Measurements from ENCODE around the gene SRPK2.
"Not testable (repeated sequence)": the region's sequence is repeated elsewhere in the genome, so short reads cannot be mapped to it uniquely, and the experiment has no call there.

The SRPK2 gene

GRCh38 chr7:105246256-105246655, 142.5 kb downstream of the SRPK2 start:
- Histone ChIP-seq H3K4me3 (ENCODE audit: low read depth, low read length) (no peak overlapping the region), H3K9me3 (no peaks in the 10 kb centered on the region), H3K4me1 (peaks cover 27% of the 10 kb centered on the region), H3K27me3 (no peaks in the 10 kb centered on the region), H3K36me3 (no peaks in the 10 kb centered on the region)
- no peak for DNase-seq
- no peak for TF ChIP-seq CTCF (IDR thresholded peaks at IDR 0.05; ENCODE audit: low read depth, low read length)

- H3K4me1 ChIP-seq = peaks cover 20% of the 10 kb centered on the region
- H3K27me3 ChIP-seq = no peaks in the 10 kb centered on the region
- no peaks in the 10 kb centered on the region for H3K36me3 ChIP-seq
- no peak for TF ChIP-seq CTCF (IDR thresholded peaks at IDR 0.05; ENCODE audit: low read depth, low read length)
- no peaks in the 10 kb centered on the region for H3K9me3 ChIP-seq
- no peak for DNase-seq
- no peak overlapping the region for H3K4me3 ChIP-seq (ENCODE audit: low read depth, low read length)
Measured at GRCh38 chr7:105245398-105246114, 143.2 kb downstream of the SRPK2 start.

- no peak for TF ChIP-seq CTCF (IDR thresholded peaks at IDR 0.05; ENCODE audit: low read depth, low read length)
Measured at GRCh38 chr7:105244594-105244993, 144.1 kb downstream of the SRPK2 start.

GRCh38 chr7:105241198-105241597, 147.5 kb downstream of the SRPK2 start:
- Histone ChIP-seq H3K27me3 (no peaks in the 10 kb centered on the region), H3K9me3 (no peaks in the 10 kb centered on the region), H3K4me3 (ENCODE audit: low read depth, low read length) (no peak overlapping the region), H3K4me1 (peaks cover 10% of the 10 kb centered on the region), H3K36me3 (no peaks in the 10 kb centered on the region)
- TF ChIP-seq CTCF (IDR thresholded peaks at IDR 0.05; ENCODE audit: low read depth, low read length) = no peak
- no peak for DNase-seq

More at GRCh38 chr7:105244594-105244993, 144.1 kb downstream of the SRPK2 start:
- Histone ChIP-seq H3K4me1 (peaks cover 17% of the 10 kb centered on the region), H3K9me3 (no peaks in the 10 kb centered on the region), H3K36me3 (no peaks in the 10 kb centered on the region), H3K27me3 (no peaks in the 10 kb centered on the region), H3K4me3 (ENCODE audit: low read depth, low read length) (no peak overlapping the region)
- DNase-seq = no peak

- no peaks in the 10 kb centered on the region for H3K36me3 ChIP-seq
- DNase-seq = no peak
- no peaks in the 10 kb centered on the region for H3K4me1 ChIP-seq
- no peaks in the 10 kb centered on the region for H3K27me3 ChIP-seq
- no peak for TF ChIP-seq CTCF (IDR thresholded peaks at IDR 0.05; ENCODE audit: low read depth, low read length)
- no peaks in the 10 kb centered on the region for H3K9me3 ChIP-seq
- no peak overlapping the region for H3K4me3 ChIP-seq (ENCODE audit: low read depth, low read length)
Measured at GRCh38 chr7:105238198-105238765, 150.4 kb downstream of the SRPK2 start.

GRCh38 chr7:105234886-105235285, 153.8 kb downstream of the SRPK2 start:
- H3K36me3 ChIP-seq = no peaks in the 10 kb centered on the region
- no peaks in the 10 kb centered on the region for H3K9me3 ChIP-seq
- H3K4me1 ChIP-seq = no peaks in the 10 kb centered on the region
- H3K4me3 ChIP-seq (ENCODE audit: low read depth, low read length) = no peak overlapping the region
- DNase-seq = no peak
- no peak for TF ChIP-seq CTCF (IDR thresholded peaks at IDR 0.05; ENCODE audit: low read depth, low read length)
- H3K27me3 ChIP-seq = no peaks in the 10 kb centered on the region

GRCh38 chr7:105232829-105233291, 155.9 kb downstream of the SRPK2 start:
- not testable (repeated sequence) for H3K4me3 ChIP-seq (ENCODE audit: low read depth, low read length); DNase-seq; H3K9me3 ChIP-seq; H3K4me1 ChIP-seq; H3K27me3 ChIP-seq; H3K36me3 ChIP-seq
